Bronchial epithelial cell (primary cell): ENCODE data around the gene INPP4B. TPM values are rescaled to one million over a fixed set of nuclear protein-coding genes. Genes with fewer than 3 reads are reported as not detected.

Experiments
- DNase-seq: peaks from one replicate; pipeline ENCODE4 v3.0.0-alpha.2; 2010; ENCODE audit warnings: low read depth
- FAIRE-seq: peaks from 2 replicates; lab custom pipeline; 2011; peaks lifted over from hg19 to GRCh38; lab: Jason Lieb, UNC
- H3K27me3 ChIP-seq: 2 replicates; pipeline ENCODE4 v1.5.1; 2011; ENCODE audit warnings: low read length; ENCODE audit not compliant: control insufficient read depth, insufficient read depth
- H3K36me3 ChIP-seq: 2 replicates; pipeline ENCODE4 v1.5.1; 2011; ENCODE audit warnings: low read length; ENCODE audit not compliant: control insufficient read depth, insufficient read depth
- H3K4me3 ChIP-seq: 2 replicates; pipeline ENCODE4 v1.5.1; 2011; ENCODE audit warnings: mild to moderate bottlenecking, low read depth, low read length, control low read depth
- total RNA-seq: library from RNA; depleted of rRNA; stranded (reverse); fragments of >200 nt; gene quantifications from 2 replicates; pipeline ENCODE4 v1.2.1, GENCODE V29; 2014
- TF ChIP-seq, protein P1 (sequence below): IDR thresholded peaks from 2 replicates; pipeline ENCODE4 v1.5.1; 2011; ENCODE audit warnings: mild to moderate bottlenecking, moderate library complexity, low read length, control low read depth, inconsistent platforms; ENCODE audit not compliant: insufficient read depth, severe bottlenecking

Gene INPP4B
- total RNA-seq, 1 donor from 2014 or later, result 74.8 TPM

DNA sequence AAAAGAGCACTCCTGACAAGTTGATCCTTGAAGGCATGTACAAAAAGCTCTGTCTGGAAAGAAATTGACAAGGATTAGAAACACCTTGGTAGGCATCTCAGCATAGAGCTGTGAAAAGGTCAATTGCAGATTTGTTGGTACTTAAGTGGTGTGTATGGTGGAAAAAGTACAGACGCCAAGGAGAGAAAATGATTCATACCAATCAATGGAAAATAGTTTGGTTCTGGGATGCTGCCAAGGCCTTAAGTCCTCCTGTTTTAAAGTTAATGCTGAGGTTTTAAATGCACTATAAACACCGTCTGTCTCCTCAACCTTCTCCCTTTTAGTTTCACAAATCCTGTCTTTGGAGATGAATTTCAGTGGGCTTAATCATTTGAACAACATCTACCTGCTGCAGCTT is 685.6 kb downstream of the INPP4B start:
- no peaks in the 10 kb centered on the region for H3K36me3 ChIP-seq
- FAIRE-seq, result no peak
- DNase-seq, result no peak
- TF ChIP-seq, protein P1, sequence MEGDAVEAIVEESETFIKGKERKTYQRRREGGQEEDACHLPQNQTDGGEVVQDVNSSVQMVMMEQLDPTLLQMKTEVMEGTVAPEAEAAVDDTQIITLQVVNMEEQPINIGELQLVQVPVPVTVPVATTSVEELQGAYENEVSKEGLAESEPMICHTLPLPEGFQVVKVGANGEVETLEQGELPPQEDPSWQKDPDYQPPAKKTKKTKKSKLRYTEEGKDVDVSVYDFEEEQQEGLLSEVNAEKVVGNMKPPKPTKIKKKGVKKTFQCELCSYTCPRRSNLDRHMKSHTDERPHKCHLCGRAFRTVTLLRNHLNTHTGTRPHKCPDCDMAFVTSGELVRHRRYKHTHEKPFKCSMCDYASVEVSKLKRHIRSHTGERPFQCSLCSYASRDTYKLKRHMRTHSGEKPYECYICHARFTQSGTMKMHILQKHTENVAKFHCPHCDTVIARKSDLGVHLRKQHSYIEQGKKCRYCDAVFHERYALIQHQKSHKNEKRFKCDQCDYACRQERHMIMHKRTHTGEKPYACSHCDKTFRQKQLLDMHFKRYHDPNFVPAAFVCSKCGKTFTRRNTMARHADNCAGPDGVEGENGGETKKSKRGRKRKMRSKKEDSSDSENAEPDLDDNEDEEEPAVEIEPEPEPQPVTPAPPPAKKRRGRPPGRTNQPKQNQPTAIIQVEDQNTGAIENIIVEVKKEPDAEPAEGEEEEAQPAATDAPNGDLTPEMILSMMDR, result no peak
- H3K27me3 ChIP-seq, result no peaks in the 10 kb centered on the region
- no peak overlapping the region for H3K4me3 ChIP-seq

DNA sequence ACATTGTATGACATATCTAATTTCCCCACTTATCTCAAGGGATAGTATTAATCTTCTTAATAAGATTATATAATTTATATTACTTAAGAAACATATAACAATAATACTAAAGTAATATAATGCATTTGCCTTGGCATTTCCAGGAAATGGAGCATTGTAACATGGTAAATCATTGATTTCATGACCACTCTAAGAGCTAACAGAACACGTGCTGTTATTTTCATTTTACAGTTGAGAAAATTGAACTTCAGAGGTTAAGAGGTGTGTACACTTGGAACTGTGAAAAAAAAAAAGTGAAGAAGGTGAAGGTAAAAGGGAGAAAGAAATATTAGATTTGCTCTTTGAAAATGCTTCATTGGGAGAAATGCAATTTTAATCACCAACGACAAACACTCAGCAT is 687.1 kb downstream of the INPP4B start:
- TF ChIP-seq, protein P1, result no peak
- H3K36me3 ChIP-seq, result no peaks in the 10 kb centered on the region
- no peak for FAIRE-seq
- no peak for DNase-seq
- H3K4me3 ChIP-seq, result no peak overlapping the region
- H3K27me3 ChIP-seq, result no peaks in the 10 kb centered on the region

DNA sequence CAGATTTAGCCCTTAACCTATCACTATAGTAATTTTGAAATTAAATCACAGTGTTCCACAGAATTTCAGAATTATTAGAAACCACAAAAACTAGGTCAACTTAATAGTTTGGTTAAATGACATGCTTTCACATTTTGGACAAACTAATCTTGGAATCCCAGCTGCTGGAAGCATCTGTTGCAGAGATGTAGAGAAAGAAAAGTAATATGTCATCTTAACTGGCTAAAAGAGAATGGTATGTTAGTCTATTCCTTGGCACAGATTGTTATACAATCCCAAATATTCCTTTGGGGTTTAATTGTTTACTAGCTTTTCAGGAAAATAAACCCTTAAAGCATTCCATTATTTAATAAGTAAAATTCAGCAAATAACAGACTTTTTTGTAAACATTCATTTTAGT is 689.8 kb downstream of the INPP4B start:
- DNase-seq (no peak), FAIRE-seq (no peak)
- Histone ChIP-seq H3K36me3 (no peaks in the 10 kb centered on the region), H3K4me3 (no peak overlapping the region), H3K27me3 (no peaks in the 10 kb centered on the region)
- TF ChIP-seq, protein P1, result no peak

DNA sequence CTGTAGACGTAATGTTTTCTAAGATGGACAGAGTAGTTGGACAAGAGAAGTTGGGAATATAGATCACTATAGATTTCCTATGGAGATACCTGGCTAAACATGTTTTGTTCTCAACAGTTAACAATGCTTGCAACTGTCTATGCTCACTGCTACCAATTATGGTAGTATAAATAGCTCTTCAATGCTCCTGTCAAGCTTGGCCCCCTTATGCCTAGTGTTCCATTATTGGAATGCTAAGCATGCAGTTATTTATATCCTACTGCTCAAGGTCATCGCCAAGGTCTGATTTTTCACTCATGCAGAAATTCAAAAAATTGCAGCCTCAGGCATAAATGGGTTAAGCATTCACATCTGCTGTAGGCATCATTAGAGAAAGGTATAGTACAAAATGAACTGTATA is 690.8 kb downstream of the INPP4B start:
- H3K27me3 ChIP-seq, result no peaks in the 10 kb centered on the region
- DNase-seq (no peak), FAIRE-seq (no peak)
- H3K4me3 ChIP-seq, result no peak overlapping the region
- H3K36me3 ChIP-seq, result no peaks in the 10 kb centered on the region
- TF ChIP-seq, protein P1, result no peak

DNA sequence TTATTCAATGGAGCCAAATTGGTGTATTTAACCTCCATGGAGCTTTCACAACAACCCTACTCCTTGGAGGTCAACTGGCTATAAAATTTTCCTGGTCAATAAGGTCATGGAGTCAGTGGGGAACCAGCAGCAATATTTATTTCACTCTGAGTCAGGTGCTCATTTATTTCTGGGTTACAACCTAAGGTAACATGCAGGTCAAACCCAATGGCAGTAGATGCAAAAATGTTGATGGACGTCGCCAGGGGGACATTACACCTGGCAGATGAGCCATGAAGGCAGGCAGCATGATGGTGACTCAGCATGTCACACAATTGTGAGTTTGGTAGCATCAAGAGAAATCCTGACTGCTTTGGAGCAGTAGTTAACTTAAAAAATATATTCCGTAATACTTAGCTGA is 695.6 kb downstream of the INPP4B start:
- Histone ChIP-seq H3K4me3 (no peak overlapping the region), H3K27me3 (no peaks in the 10 kb centered on the region), H3K36me3 (no peaks in the 10 kb centered on the region)
- FAIRE-seq (no peak), DNase-seq (no peak)
- TF ChIP-seq, protein P1, result no peak

DNA sequence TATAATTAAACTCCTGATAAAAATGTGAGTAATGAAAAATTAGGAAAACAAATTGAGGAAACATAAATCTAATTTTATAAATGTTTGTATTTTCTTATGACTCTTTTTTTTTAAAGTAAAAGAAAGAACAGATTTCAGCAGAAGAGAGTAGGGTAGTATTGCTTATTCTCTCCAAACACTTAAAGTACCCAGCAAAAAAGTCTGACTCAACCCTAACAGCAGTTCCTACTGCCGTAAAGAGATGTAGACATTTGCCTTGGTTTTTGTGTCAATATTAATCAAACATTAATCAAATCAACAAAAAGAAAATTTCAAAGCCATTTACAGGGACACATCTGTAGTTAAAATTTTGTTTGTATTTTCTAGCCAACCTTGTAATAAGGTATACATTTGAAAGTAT is 701.3 kb downstream of the INPP4B start:
- H3K36me3 ChIP-seq, result no peaks in the 10 kb centered on the region
- no peak for FAIRE-seq

More for the DNA sequence above, 701.3 kb downstream of the INPP4B start:
- Histone ChIP-seq H3K27me3 (no peaks in the 10 kb centered on the region), H3K4me3 (no peak overlapping the region)
- TF ChIP-seq, protein P1, result no peak
- no peak for DNase-seq
